ENCODE measurements around the gene ARHGDIA.
A peak's percentile ranks its signal among the peaks of the same experiment; 100 is the strongest.

Gene ARHGDIA

GRCh38 chr17:81867170-81867990, 3.8 kb downstream of the ARHGDIA start:
- H3K27me3 ChIP-seq (ENCODE audit: insufficient read depth, poor library complexity, severe bottlenecking), result no peaks in the 10 kb centered on the region
- peak overlapping the region; percentile 98 for H3K27ac ChIP-seq (ENCODE audit: poor library complexity, severe bottlenecking)
- peak; percentile 84 for DNase-seq (ENCODE audit: low spot score)
- H3K4me3 ChIP-seq (ENCODE audit: severe bottlenecking), result no peak overlapping the region
- H3K4me1 ChIP-seq (ENCODE audit: insufficient read depth, poor library complexity, severe bottlenecking), result peaks cover 27% of the 10 kb centered on the region
- ATAC-seq (ENCODE audit: low read depth), result peak; percentile 42
- TF ChIP-seq, protein P1, sequence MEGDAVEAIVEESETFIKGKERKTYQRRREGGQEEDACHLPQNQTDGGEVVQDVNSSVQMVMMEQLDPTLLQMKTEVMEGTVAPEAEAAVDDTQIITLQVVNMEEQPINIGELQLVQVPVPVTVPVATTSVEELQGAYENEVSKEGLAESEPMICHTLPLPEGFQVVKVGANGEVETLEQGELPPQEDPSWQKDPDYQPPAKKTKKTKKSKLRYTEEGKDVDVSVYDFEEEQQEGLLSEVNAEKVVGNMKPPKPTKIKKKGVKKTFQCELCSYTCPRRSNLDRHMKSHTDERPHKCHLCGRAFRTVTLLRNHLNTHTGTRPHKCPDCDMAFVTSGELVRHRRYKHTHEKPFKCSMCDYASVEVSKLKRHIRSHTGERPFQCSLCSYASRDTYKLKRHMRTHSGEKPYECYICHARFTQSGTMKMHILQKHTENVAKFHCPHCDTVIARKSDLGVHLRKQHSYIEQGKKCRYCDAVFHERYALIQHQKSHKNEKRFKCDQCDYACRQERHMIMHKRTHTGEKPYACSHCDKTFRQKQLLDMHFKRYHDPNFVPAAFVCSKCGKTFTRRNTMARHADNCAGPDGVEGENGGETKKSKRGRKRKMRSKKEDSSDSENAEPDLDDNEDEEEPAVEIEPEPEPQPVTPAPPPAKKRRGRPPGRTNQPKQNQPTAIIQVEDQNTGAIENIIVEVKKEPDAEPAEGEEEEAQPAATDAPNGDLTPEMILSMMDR (IDR thresholded peaks at IDR 0.05; ENCODE audit: poor library complexity, severe bottlenecking), result no peak
- peaks cover 67% of the 10 kb centered on the region for H3K36me3 ChIP-seq (ENCODE audit: low read depth)
- no peaks in the 10 kb centered on the region for H3K9me3 ChIP-seq (ENCODE audit: severe bottlenecking)

DNA sequence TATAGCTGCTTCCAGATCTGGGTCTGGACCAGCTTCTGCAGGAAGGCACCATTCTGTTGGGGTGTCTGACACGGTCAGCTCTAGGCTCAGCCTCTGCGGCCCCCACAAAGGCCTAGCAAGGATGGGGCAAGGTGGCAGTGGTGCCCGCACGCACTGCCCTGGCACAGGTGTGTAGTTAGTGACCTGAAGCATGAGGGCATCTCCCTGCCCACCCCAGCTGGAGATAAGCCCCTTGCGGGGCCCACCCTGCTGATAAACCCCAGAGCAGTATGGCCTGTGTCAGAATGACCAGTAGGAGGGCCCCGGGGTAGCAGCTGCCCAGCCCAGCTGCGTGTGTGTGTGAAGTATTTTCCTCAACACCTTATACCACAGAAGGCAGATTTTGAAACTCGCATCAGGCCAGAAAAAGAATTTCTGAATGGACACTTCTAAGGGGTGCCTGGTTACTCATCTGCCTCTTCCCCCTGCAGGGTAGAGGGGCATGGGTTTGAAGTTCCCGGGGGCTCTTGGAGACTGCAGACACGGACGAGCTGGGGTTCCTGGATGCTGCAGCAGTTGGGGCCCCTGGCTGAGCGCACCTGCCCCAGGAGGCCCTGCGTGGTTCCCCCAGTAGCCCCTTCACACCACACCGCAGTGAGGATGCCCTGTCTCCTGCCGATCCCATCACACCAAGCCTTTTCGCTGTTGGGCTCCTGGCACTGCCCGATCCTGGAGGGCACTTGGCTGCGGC, 4.5 kb downstream of the ARHGDIA start:
- peaks cover 23% of the 10 kb centered on the region for H3K4me1 ChIP-seq (ENCODE audit: insufficient read depth, poor library complexity, severe bottlenecking)
- H3K4me3 ChIP-seq (ENCODE audit: severe bottlenecking), result no peak overlapping the region
- H3K9me3 ChIP-seq (ENCODE audit: severe bottlenecking), result no peaks in the 10 kb centered on the region
- DNase-seq (ENCODE audit: low spot score) (peak; percentile 73), ATAC-seq (ENCODE audit: low read depth) (peak; percentile 0; the same call in 1 of the 3 replicates)
- H3K36me3 ChIP-seq (ENCODE audit: low read depth), result peaks cover 73% of the 10 kb centered on the region
- TF ChIP-seq, protein P1 (IDR thresholded peaks at IDR 0.05; ENCODE audit: poor library complexity, severe bottlenecking), result no peak
- peak overlapping the region; percentile 98 for H3K27ac ChIP-seq (ENCODE audit: poor library complexity, severe bottlenecking)
- no peaks in the 10 kb centered on the region for H3K27me3 ChIP-seq (ENCODE audit: insufficient read depth, poor library complexity, severe bottlenecking)

GRCh38 chr17:81865733-81866439, 5.3 kb downstream of the ARHGDIA start:
- Histone ChIP-seq H3K27ac (ENCODE audit: poor library complexity, severe bottlenecking) (peak overlapping the region; percentile 98), H3K27me3 (ENCODE audit: insufficient read depth, poor library complexity, severe bottlenecking) (no peaks in the 10 kb centered on the region), H3K9me3 (ENCODE audit: severe bottlenecking) (no peaks in the 10 kb centered on the region), H3K36me3 (ENCODE audit: low read depth) (peaks cover 73% of the 10 kb centered on the region), H3K4me3 (ENCODE audit: severe bottlenecking) (no peak overlapping the region), H3K4me1 (ENCODE audit: insufficient read depth, poor library complexity, severe bottlenecking) (peaks cover 23% of the 10 kb centered on the region)
- TF ChIP-seq, protein P1 (IDR thresholded peaks at IDR 0.05; ENCODE audit: poor library complexity, severe bottlenecking), result no peak
- DNase-seq (ENCODE audit: low spot score) (peak; percentile 75), ATAC-seq (ENCODE audit: low read depth) (no peak)

DNA sequence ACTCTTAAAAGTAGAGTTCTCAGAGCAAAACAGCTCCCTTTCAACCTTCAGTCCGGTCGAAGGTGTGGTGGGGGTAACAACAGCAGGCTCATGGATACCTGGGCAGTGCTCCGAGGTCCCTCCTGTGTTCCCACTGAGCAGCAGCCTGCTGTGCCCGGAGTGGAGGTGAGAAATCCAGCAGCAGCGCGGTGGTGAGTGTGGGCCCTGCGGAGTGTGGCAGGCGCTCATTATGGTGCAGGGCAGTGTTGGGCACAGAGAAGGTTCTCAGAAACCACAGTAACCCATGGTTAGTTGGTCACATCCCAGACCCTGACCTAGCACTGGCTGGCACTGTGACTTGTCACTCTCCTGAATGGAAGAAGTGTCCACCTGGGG, 5.8 kb downstream of the ARHGDIA start:
- Histone ChIP-seq H3K4me1 (ENCODE audit: insufficient read depth, poor library complexity, severe bottlenecking) (peaks cover 23% of the 10 kb centered on the region), H3K36me3 (ENCODE audit: low read depth) (peaks cover 71% of the 10 kb centered on the region)
- no peak for ATAC-seq (ENCODE audit: low read depth)

More for the DNA sequence above, 5.8 kb downstream of the ARHGDIA start:
- H3K9me3 ChIP-seq (ENCODE audit: severe bottlenecking), result no peaks in the 10 kb centered on the region
- H3K27me3 ChIP-seq (ENCODE audit: insufficient read depth, poor library complexity, severe bottlenecking), result no peaks in the 10 kb centered on the region
- H3K4me3 ChIP-seq (ENCODE audit: severe bottlenecking), result no peak overlapping the region
- TF ChIP-seq, protein P1 (IDR thresholded peaks at IDR 0.05; ENCODE audit: poor library complexity, severe bottlenecking), result no peak
- no peak for DNase-seq (ENCODE audit: low spot score)
- peak overlapping the region; percentile 98 for H3K27ac ChIP-seq (ENCODE audit: poor library complexity, severe bottlenecking)

All from RWPE2 (cell line).